ENCODE measurements around the gene DENND4A. TPM values are rescaled to one million over a fixed set of nuclear protein-coding genes. Genes with fewer than 3 reads are reported as not detected.

DENND4A gene
- total and polyA plus RNA-seq, 7 donors: 4.0 to 46.7 (median 15.4) TPM

DNA sequence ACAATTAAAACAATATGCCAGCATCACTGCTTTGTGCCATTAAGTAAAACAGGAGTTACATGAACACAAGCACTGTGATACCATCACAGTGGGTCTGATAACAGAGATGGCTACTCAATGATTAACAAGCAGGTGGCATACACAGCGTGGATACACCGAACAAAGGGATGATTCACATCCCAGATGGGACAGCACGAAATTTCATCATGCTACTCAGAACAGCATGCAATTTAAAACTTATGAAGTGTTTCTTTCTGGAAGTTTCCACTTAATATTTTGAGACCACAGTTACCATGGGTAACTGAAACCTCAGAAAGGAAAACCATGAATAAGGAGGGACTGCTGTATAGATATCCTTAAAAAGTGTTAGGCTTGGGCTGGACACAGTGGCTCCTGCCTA lies 125.8 kb downstream of the DENND4A start:
- Histone ChIP-seq H3K27ac (no peak overlapping the region), H3K36me3 (ENCODE audit: insufficient read depth in 1 of 2, low read depth in 1 of 2) (peaks cover 0 to 99% of the 10 kb centered on the region in 2 donors), H3K27me3 (ENCODE audit: insufficient read depth in 3 of 3, low read length in 2 of 3) (no peaks in the 10 kb centered on the region), H3K4me3 (no peak overlapping the region), H3K4me1 (no peaks in the 10 kb centered on the region), H3K9me3 (no peaks in the 10 kb centered on the region)
- intact Hi-C loops (cut with DNase I): loop anchor here in 1 of 2 donors (10.0 kb wide), 1 partner anchor 69 kb away; no protein-coding TSS in a partner anchor
- TF ChIP-seq CTCF (IDR thresholded peaks at IDR 0.05): no peak
- DNase-seq: no peak
- 50 to 63% (median 53%) methylated on average over 3 of the region's 3 CpGs for WGBS, 3 donors
- ATAC-seq: no peak

- DNase-seq (no peak), ATAC-seq (no peak)
- no peak for TF ChIP-seq CTCF (IDR thresholded peaks at IDR 0.05)
- Histone ChIP-seq H3K36me3 (ENCODE audit: insufficient read depth in 1 of 2, low read depth in 1 of 2) (peaks cover 0 to 99% of the 10 kb centered on the region in 2 donors), H3K27ac (no peak overlapping the region), H3K4me3 (no peak overlapping the region), H3K9me3 (no peaks in the 10 kb centered on the region), H3K27me3 (ENCODE audit: insufficient read depth in 3 of 3, low read length in 2 of 3) (no peaks in the 10 kb centered on the region), H3K4me1 (no peaks in the 10 kb centered on the region)
- WGBS, 3 donors: 64 to 87% (median 86%) methylated on average over 3 of the region's 3 CpGs
- intact Hi-C loops (cut with DNase I): loop anchor here in 1 of 2 donors (10.0 kb wide), 1 partner anchor 71 kb away; no protein-coding TSS in a partner anchor
Observed at GRCh38 chr15:65663521-65663920, 128.6 kb downstream of the DENND4A start.

- no peak overlapping the region for H3K27ac ChIP-seq
- ATAC-seq (peak in 2 of 4 donors; percentile 51 to 57), DNase-seq (no peak)
- no peaks in the 10 kb centered on the region for H3K27me3 ChIP-seq (ENCODE audit: insufficient read depth in 3 of 3, low read length in 2 of 3)
- no peaks in the 10 kb centered on the region for H3K9me3 ChIP-seq
- WGBS, 3 donors: 89 to 96% (median 95%) methylated on average over 2 of the region's 2 CpGs
- no peak overlapping the region for H3K4me3 ChIP-seq
- H3K36me3 ChIP-seq (ENCODE audit: insufficient read depth in 1 of 2, low read depth in 1 of 2): peaks cover 0 to 99% of the 10 kb centered on the region in 2 donors
- intact Hi-C loops (cut with DNase I): loop anchor here in 1 of 2 donors (10.0 kb wide), 1 partner anchor 74 kb away; no protein-coding TSS in a partner anchor
- H3K4me1 ChIP-seq: no peaks in the 10 kb centered on the region
- TF ChIP-seq CTCF (IDR thresholded peaks at IDR 0.05): no peak
Observed at GRCh38 chr15:65660927-65661326, 131.2 kb downstream of the DENND4A start.

GRCh38 chr15:65659502-65660052 lies 132.5 kb downstream of the DENND4A start:
- no peak for DNase-seq
- Histone ChIP-seq H3K4me1 (no peaks in the 10 kb centered on the region), H3K9me3 (no peaks in the 10 kb centered on the region), H3K4me3 (no peak overlapping the region), H3K27ac (no peak overlapping the region), H3K36me3 (ENCODE audit: insufficient read depth in 1 of 2, low read depth in 1 of 2) (peaks cover 0 to 96% of the 10 kb centered on the region in 2 donors), H3K27me3 (ENCODE audit: insufficient read depth in 3 of 3, low read length in 2 of 3) (no peaks in the 10 kb centered on the region)
- intact Hi-C loops (cut with DNase I): loop anchor here in 1 of 2 donors (10.0 kb wide), 1 partner anchor 75 kb away; no protein-coding TSS in a partner anchor
- 89 to 95% (median 91%) methylated on average over 4 of the region's 4 CpGs for WGBS, 3 donors
- no peak for ATAC-seq
- no peak for TF ChIP-seq CTCF (IDR thresholded peaks at IDR 0.05)

GRCh38 chr15:65655457-65655856 lies 136.6 kb downstream of the DENND4A start:
- no peak for DNase-seq
- intact Hi-C loops (cut with DNase I): no loop called here

More at GRCh38 chr15:65655457-65655856, 136.6 kb downstream of the DENND4A start:
- no peak for ATAC-seq
- no peak for TF ChIP-seq CTCF (IDR thresholded peaks at IDR 0.05)
- Histone ChIP-seq H3K9me3 (no peaks in the 10 kb centered on the region), H3K36me3 (ENCODE audit: insufficient read depth in 1 of 2, low read depth in 1 of 2) (peaks cover 0 to 92% of the 10 kb centered on the region in 2 donors), H3K4me1 (no peaks in the 10 kb centered on the region), H3K4me3 (no peak overlapping the region), H3K27ac (no peak overlapping the region), H3K27me3 (ENCODE audit: insufficient read depth in 3 of 3, low read length in 2 of 3) (no peaks in the 10 kb centered on the region)
- 74 to 85% (median 81%) methylated on average over 4 of the region's 4 CpGs for whole genome bisulfite sequencing, 3 donors
